ENCODE data around the gene FAAH. TPM values are rescaled to one million over a fixed set of nuclear protein-coding genes. Genes with fewer than 3 reads are reported as not detected.

FAAH gene
- total and polyA plus RNA-seq, 10 of the 15 experiments (the other 5 are each of a cell fraction or from before 2014, with no cell fraction given) = 0.07 to 2.5 (median 0.64) TPM; not detected in 1

DNA sequence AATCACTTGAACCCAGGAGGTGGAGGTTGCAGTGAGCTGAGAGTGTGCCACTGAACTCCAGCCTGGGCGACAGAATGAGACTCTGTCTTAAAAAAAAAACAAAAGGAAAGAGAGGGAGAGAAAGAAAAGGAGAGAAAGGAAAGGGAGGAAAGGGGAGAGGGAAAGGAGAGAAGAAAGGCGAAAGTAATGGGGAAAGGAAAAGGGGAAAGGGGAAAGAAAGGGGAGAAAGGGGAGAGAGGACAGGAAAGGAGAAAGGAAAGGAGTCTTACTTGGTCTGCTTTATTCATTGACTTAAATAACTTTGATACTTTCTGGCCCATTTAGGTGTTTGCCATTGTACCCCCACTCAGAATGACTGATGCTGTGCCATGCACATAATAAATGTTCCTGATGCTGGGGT is 41.8 kb upstream of the FAAH start:
- 75% methylated on average over 2 of the region's 2 CpGs for WGBS (ENCODE audit: insufficient coverage, insufficient replicate concordance, low lambda C conversion rate, missing lambda C conversion rate)
- Histone ChIP-seq H3K9ac (ENCODE audit: control insufficient read depth, insufficient read depth, low read length) (no peak overlapping the region), H3K9me3 (replicated peaks; ENCODE audit: control insufficient read depth, insufficient read depth, low read length) (no peaks in the 10 kb centered on the region), H3K27ac (ENCODE audit: control insufficient read depth, insufficient read depth) (no peak overlapping the region), H3K27me3 (replicated peaks in 1 of 2; ENCODE audit: control insufficient read depth in 2 of 2, insufficient read depth in 2 of 2, low read length in 1 of 2) (no peaks in the 10 kb centered on the region), H3K36me3 (ENCODE audit: control insufficient read depth in 2 of 2, insufficient read depth in 2 of 2, low read length in 1 of 2) (peaks cover 11 to 36% of the 10 kb centered on the region in 2 experiments), H3K79me2 (ENCODE audit: control insufficient read depth, insufficient read depth, low read length) (no peaks in the 10 kb centered on the region), H3K4me1 (ENCODE audit: control insufficient read depth, insufficient read depth, low read length) (no peaks in the 10 kb centered on the region), H3K4me3 (no peak overlapping the region), H3K4me2 (ENCODE audit: control insufficient read depth, insufficient read depth) (no peak overlapping the region), H2AFZ (ENCODE audit: control insufficient read depth, low read depth, low read length) (no peak overlapping the region), H4K20me1 (ENCODE audit: control insufficient read depth, insufficient read depth) (no peaks in the 10 kb centered on the region)
- intact Hi-C loops (cut with micrococcal nuclease; ENCODE audit: unreplicated experiment) (no loop called here), in situ Hi-C loops (cut with MboI) (no loop called here)
- ChIA-PET POLR2A (interaction anchor here (1.3 to 1.5 kb wide), 2 partner anchors 8 to 12 kb away, joined by 3 to 6 read pairs; partner anchors contain the start of gene NSUN4), RAD21 (ENCODE audit: unreplicated experiment) (interaction anchor here (1.5 kb wide), 1 partner anchor 53 kb away, joined by 5 read pairs; no protein-coding TSS in a partner anchor), CTCF (interaction anchor here (1.2 to 1.4 kb wide), 3 partner anchors 10 to 107 kb away, joined by 3 to 5 read pairs (median 3); no protein-coding TSS in a partner anchor), SMC1A (ENCODE audit: uncharacterized antibody, unreplicated experiment) (interaction anchor here (1.2 to 1.3 kb wide), 2 partner anchors 19 to 56 kb away, joined by 3 to 8 read pairs; no protein-coding TSS in a partner anchor)
- no TSS peak for BruUV-seq (replicated peaks)
- no peak for DNase-seq (ENCODE audit: low read depth, low spot score)
- ATAC-seq = no peak
- no peak for FAIRE-seq
- TF ChIP-seq, protein P1, sequence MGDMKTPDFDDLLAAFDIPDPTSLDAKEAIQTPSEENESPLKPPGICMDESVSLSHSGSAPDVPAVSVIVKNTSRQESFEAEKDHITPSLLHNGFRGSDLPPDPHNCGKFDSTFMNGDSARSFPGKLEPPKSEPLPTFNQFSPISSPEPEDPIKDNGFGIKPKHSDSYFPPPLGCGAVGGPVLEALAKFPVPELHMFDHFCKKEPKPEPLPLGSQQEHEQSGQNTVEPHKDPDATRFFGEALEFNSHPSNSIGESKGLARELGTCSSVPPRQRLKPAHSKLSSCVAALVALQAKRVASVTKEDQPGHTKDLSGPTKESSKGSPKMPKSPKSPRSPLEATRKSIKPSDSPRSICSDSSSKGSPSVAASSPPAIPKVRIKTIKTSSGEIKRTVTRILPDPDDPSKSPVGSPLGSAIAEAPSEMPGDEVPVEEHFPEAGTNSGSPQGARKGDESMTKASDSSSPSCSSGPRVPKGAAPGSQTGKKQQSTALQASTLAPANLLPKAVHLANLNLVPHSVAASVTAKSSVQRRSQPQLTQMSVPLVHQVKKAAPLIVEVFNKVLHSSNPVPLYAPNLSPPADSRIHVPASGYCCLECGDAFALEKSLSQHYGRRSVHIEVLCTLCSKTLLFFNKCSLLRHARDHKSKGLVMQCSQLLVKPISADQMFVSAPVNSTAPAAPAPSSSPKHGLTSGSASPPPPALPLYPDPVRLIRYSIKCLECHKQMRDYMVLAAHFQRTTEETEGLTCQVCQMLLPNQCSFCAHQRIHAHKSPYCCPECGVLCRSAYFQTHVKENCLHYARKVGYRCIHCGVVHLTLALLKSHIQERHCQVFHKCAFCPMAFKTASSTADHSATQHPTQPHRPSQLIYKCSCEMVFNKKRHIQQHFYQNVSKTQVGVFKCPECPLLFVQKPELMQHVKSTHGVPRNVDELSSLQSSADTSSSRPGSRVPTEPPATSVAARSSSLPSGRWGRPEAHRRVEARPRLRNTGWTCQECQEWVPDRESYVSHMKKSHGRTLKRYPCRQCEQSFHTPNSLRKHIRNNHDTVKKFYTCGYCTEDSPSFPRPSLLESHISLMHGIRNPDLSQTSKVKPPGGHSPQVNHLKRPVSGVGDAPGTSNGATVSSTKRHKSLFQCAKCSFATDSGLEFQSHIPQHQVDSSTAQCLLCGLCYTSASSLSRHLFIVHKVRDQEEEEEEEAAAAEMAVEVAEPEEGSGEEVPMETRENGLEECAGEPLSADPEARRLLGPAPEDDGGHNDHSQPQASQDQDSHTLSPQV (IDR thresholded peaks at IDR 0.05) = no peak
- TF ChIP-seq GABPA (IDR thresholded peaks at IDR 0.05; ENCODE audit: low read depth) (no peak), ZSCAN29 (IDR thresholded peaks at IDR 0.05) (no peak), NR2C1 (IDR thresholded peaks at IDR 0.05) (no peak), STAT3 (IDR thresholded peaks at IDR 0.05; ENCODE audit: low read depth, low read length) (no peak), POU2F2 (IDR thresholded peaks at IDR 0.05; ENCODE audit: borderline replicate concordance, low read depth, low read length) (no peak), NKRF (conservative IDR thresholded peaks at IDR 0.05) (no peak), ESRRA (IDR thresholded peaks at IDR 0.05; ENCODE audit: low read length) (no peak), BCL3 (IDR thresholded peaks at IDR 0.05; ENCODE audit: borderline replicate concordance, insufficient read depth, low read depth, low read length, poor library complexity, severe bottlenecking) (no peak), NRF1 (conservative IDR thresholded peaks at IDR 0.05; ENCODE audit: low read depth, low read length) (no peak), CREM (IDR thresholded peaks at IDR 0.05; ENCODE audit: low read depth) (no peak), TBL1XR1 (IDR thresholded peaks at IDR 0.05; ENCODE audit: low read depth, low read length) (no peak), RB1 (IDR thresholded peaks at IDR 0.05; ENCODE audit: borderline replicate concordance) (no peak), ZNF217 (IDR thresholded peaks at IDR 0.05) (no peak)
- TF ChIP-seq, protein P2, sequence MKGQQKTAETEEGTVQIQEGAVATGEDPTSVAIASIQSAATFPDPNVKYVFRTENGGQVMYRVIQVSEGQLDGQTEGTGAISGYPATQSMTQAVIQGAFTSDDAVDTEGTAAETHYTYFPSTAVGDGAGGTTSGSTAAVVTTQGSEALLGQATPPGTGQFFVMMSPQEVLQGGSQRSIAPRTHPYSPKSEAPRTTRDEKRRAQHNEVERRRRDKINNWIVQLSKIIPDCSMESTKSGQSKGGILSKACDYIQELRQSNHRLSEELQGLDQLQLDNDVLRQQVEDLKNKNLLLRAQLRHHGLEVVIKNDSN (IDR thresholded peaks at IDR 0.05; ENCODE audit: borderline replicate concordance, extremely low read length, insufficient read depth, low read depth, low read length) = no peak
